Panc1 (cell line): ENCODE results near the gene KLF11. TPM values are rescaled to one million over a fixed set of nuclear protein-coding genes. Genes with fewer than 3 reads are reported as not detected.

Source experiments
- ATAC-seq: fragments of 200-7000 bp; cut with Tn5 transposase; 2 replicates; pipeline ENCODE4 v1.9.1; 2020; ENCODE audit warnings: mild to moderate bottlenecking, moderate library complexity
- BruUV-seq: library from RNA; stranded (reverse); fragments of 400-500 nt; replicated peaks from 2 replicates; lab custom pipeline; 2021; lab: Mats Ljungman, UMichigan
- CTCF ChIA-PET: fragments of 300-600 bp; sonication (Branson Sonifier 250); formaldehyde crosslinking; loops from one replicate; lab custom pipeline; 2022; ENCODE audit warnings: antibody characterized with exemption; lab: Charles Lee
- POLR2A ChIA-PET: fragments of 300-600 bp; sonication (Branson Sonifier 250); formaldehyde crosslinking; loops from one replicate; lab custom pipeline; 2022; ENCODE audit warnings: antibody characterized with exemption; lab: Charles Lee
- DNase-seq: peaks from one replicate; pipeline ENCODE4 v3.0.0-alpha.2; 2010; ENCODE audit warnings: low read depth, low spot score
- H3K27ac ChIP-seq: 2 replicates; pipeline ENCODE4 v1.5.1; 2011; ENCODE audit warnings: mild to moderate bottlenecking, low read length, inconsistent platforms
- H3K27me3 ChIP-seq: fragments of 200-500 bp; sonication (Bioruptor generic); 2 replicates; pipeline ENCODE4 v1.6.0; 2014; ENCODE audit warnings: low read length, inconsistent platforms; ENCODE audit not compliant: control insufficient read depth, insufficient read depth
- H3K36me3 ChIP-seq: fragments of 200-500 bp; sonication (Bioruptor generic); 2 replicates; pipeline ENCODE4 v1.5.1; 2014; ENCODE audit warnings: inconsistent platforms, mild to moderate bottlenecking, low read length, moderate library complexity; ENCODE audit not compliant: control insufficient read depth, insufficient read depth
- H3K4me1 ChIP-seq: 2 replicates; pipeline ENCODE4 v1.5.1; 2011; ENCODE audit warnings: inconsistent platforms, mild to moderate bottlenecking, low read length, moderate library complexity; ENCODE audit not compliant: control insufficient read depth, insufficient read depth
- H3K4me3 ChIP-seq, 2 experiments: 2 replicates each; pipeline ENCODE4 v1.5.1; 2011 to 2012; ENCODE audit warnings: low read depth in 2 of 2, low read length in 2 of 2, mild to moderate bottlenecking in 2 of 2, inconsistent platforms in 1 of 2, moderate library complexity in 1 of 2
- H3K9me3 ChIP-seq: fragments of 200-500 bp; sonication (Bioruptor generic); 2 replicates; pipeline ENCODE4 v1.5.1; 2014; ENCODE audit warnings: low read depth, mild to moderate bottlenecking, inconsistent platforms, low read length, moderate library complexity; ENCODE audit not compliant: control insufficient read depth, insufficient read depth
- CTCF ChIP-seq: fragments of 450-650 bp; IDR thresholded peaks from 2 replicates; pipeline ENCODE4 v1.5.1; 2017; ENCODE audit warnings: mild to moderate bottlenecking
- POLR2AphosphoS5 ChIP-seq: IDR thresholded peaks from 2 replicates; pipeline ENCODE4 v1.6.1; 2012; ENCODE audit warnings: mild to moderate bottlenecking, low read depth, low read length, moderate library complexity
- REST ChIP-seq, 2 experiments: IDR thresholded peaks; 2 replicates each; pipeline ENCODE4 v1.6.1; 2011 to 2012; ENCODE audit warnings: low read depth in 2 of 2, control low read depth in 1 of 2, low read length in 1 of 2, mild to moderate bottlenecking in 1 of 2, moderate library complexity in 1 of 2; ENCODE audit not compliant: insufficient read depth in 1 of 2
- SIN3A ChIP-seq: IDR thresholded peaks from 2 replicates; pipeline ENCODE4 v1.6.1; 2012; ENCODE audit warnings: low read depth, mild to moderate bottlenecking, low read length, moderate library complexity, borderline replicate concordance; ENCODE audit not compliant: insufficient read depth
- TCF7L2 ChIP-seq: IDR thresholded peaks from 2 replicates; pipeline ENCODE4 v1.6.1; 2011; ENCODE audit warnings: mild to moderate bottlenecking, low read depth, low read length, inconsistent platforms
- in situ Hi-C: cut with HindIII; loops from 2 replicates; pipeline ENCODE4 v1.10.0; 2016; ENCODE audit warnings: low sequenced_read_pairs, low pct_unique_long_range_greater_than_20kb
- intact Hi-C: fragments of 100-400 bp; cut with micrococcal nuclease; formaldehyde crosslinking; loops from one replicate; pipeline ENCODE4 v1.10.0; 2022; ENCODE audit not compliant: unreplicated experiment
- total RNA-seq: library from RNA; stranded (reverse); gene quantifications from one replicate; pipeline ENCODE4 v1.2.1, GENCODE V29; 2021; ENCODE audit not compliant: unreplicated experiment

The KLF11 gene
- total RNA-seq, 1 experiment from 2014 or later: 23.7 TPM

DNA sequence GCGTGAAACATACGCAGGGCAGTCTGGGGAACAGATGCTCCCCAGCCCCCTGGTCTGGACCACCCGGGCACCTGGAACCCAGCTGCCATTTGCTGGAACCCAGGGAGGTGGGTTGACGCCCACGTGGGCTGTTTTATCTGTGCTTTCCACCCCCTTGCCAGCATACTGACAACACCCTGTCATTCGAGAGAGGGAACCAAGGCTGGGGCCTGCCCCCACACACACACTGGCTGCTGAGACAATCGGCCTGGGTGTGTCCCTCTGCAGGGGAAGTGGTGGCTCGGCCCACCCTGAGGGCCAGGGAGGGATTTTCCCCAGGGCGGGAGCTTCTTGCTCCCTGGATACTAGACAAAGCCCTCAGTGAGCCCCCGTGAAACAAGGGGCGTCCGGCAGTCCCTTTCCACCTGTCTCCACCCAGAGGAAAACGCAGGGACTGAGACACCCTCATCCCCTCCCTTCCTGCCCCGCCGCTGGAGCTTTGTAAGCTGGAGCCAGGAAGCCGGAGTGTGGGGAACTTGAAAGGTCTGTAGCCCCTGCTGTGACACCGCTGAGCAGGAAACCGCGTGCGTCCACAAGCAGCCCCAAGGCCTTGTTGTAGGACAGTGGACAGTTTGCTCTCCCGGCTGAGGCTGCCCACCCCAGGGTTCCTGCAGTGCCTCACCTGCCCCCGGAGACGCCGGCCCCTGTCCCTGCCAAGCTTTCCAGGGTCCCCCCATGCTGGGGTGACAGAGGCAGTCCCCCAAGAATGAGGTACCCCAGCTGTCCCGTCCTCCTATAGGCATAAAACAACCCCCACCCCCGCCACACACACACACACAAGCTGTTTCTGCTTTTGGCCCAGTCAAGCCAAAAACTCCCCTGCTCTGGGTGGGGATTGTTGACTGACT, 14.1 kb upstream of the KLF11 start:
- DNase-seq: no peak
- in situ Hi-C loops (no loop called here), intact Hi-C loops (no loop called here)
- Histone ChIP-seq H3K27ac (no peak overlapping the region), H3K36me3 (no peaks in the 10 kb centered on the region), H3K9me3 (no peaks in the 10 kb centered on the region), H3K4me1 (peaks cover 4% of the 10 kb centered on the region; the same call in 1 of the 2 replicates), H3K4me3 (no peak overlapping the region), H3K27me3 (no peaks in the 10 kb centered on the region)
- TF ChIP-seq REST (IDR thresholded peaks at IDR 0.05; ENCODE audit: insufficient read depth in 1 of 2, low read depth in 2 of 2, low read length in 1 of 2): no peak
- no peak for TF ChIP-seq TCF7L2
- no peak for TF ChIP-seq SIN3A
- no peak for TF ChIP-seq POLR2AphosphoS5
- no peak for TF ChIP-seq CTCF
- peak; percentile 37; the same call in 1 of the 2 replicates for ATAC-seq
- BruUV-seq: no TSS peak
- ChIA-PET POLR2A (no interaction called here), CTCF (no interaction called here)

DNA sequence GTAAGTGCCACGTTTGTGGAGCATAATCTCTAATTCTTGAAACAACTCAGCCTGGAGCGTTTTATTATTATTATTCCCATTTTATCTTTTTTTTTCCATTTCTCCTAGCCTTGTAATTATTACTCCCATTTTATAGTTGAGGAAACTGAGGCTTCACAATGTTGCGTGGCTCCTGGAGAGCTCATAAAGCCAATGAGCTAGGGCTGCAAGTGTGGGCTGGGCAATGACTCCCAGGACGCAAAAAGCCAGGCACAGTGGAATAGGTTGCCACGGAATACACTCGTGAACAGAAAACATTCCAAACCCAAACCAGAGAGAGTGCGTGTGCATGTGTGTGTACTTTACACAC, 13.5 kb upstream of the KLF11 start:
- DNase-seq (no peak), ATAC-seq (no peak)
- in situ Hi-C loops: no loop called here
- ChIA-PET POLR2A (no interaction called here), CTCF (no interaction called here)
- no peaks in the 10 kb centered on the region for H3K9me3 ChIP-seq
- TF ChIP-seq REST (IDR thresholded peaks at IDR 0.05; ENCODE audit: insufficient read depth in 1 of 2, low read depth in 2 of 2, low read length in 1 of 2) (no peak), SIN3A (no peak), POLR2AphosphoS5 (no peak), CTCF (no peak), TCF7L2 (no peak)
- BruUV-seq: no TSS peak
- no peaks in the 10 kb centered on the region for H3K36me3 ChIP-seq
- intact Hi-C loops: no loop called here
- no peak overlapping the region for H3K4me3 ChIP-seq
- peaks cover 4% of the 10 kb centered on the region; the same call in 1 of the 2 replicates for H3K4me1 ChIP-seq
- H3K27me3 ChIP-seq: no peaks in the 10 kb centered on the region
- no peak overlapping the region for H3K27ac ChIP-seq
